Activated T-cell treated with anti-CD3 and anti-CD28 coated beads for 1 hour (primary cell): ENCODE data around the gene ATP5MC3.
"Not testable (repeated sequence)": the region's sequence is repeated elsewhere in the genome, so short reads cannot be mapped to it uniquely, and the experiment has no call there.

ENCODE experiments used
- DNase-seq: peaks from one replicate; pipeline ENCODE4 v3.0.0-alpha.2; 2020; ENCODE audit warnings: low read depth

Gene ATP5MC3

GRCh38 chr2:175181104-175181876 is at the start of gene ATP5MC3:
Gene ATP5MC3, minus strand, starts transcription at chr2:175181710. Its CDS starts 317 bp downstream, at chr2:175181393.
- DNase-seq, result peak; percentile 87

- DNase-seq, result not testable (repeated sequence)
Observed at GRCh38 chr2:175228601-175229000, 47.1 kb upstream of the ATP5MC3 start.

GRCh38 chr2:175228179-175228578 is 46.7 kb upstream of the ATP5MC3 start:
- no peak for DNase-seq

- DNase-seq, result no peak
Observed at GRCh38 chr2:175227393-175227792, 45.9 kb upstream of the ATP5MC3 start.

- no peak for DNase-seq
Observed at GRCh38 chr2:175220075-175220474, 38.6 kb upstream of the ATP5MC3 start.

GRCh38 chr2:175218551-175218950 is 37.0 kb upstream of the ATP5MC3 start:
- DNase-seq, result no peak

- DNase-seq, result no peak
Observed at GRCh38 chr2:175207741-175208438, 26.4 kb upstream of the ATP5MC3 start.

GRCh38 chr2:175206866-175207265 is 25.4 kb upstream of the ATP5MC3 start:
- no peak for DNase-seq

GRCh38 chr2:175205523-175205922 is 24.0 kb upstream of the ATP5MC3 start:
- no peak for DNase-seq

- peak; percentile 20 for DNase-seq
Observed at GRCh38 chr2:175203621-175204496, 22.3 kb upstream of the ATP5MC3 start.

GRCh38 chr2:175195012-175195411 is 13.5 kb upstream of the ATP5MC3 start:
- no peak for DNase-seq

- DNase-seq, result no peak
Observed at GRCh38 chr2:175188761-175189160, 7.3 kb upstream of the ATP5MC3 start.

GRCh38 chr2:175187378-175187777 is 5.9 kb upstream of the ATP5MC3 start:
- no peak for DNase-seq

GRCh38 chr2:175183674-175184073 is 2.2 kb upstream of the ATP5MC3 start:
- DNase-seq, result no peak

GRCh38 chr2:175181877-175182308 is 383 bp upstream of the ATP5MC3 start:
- DNase-seq, result no peak

GRCh38 chr2:175180701-175181103 is 808 bp downstream of the ATP5MC3 start:
- DNase-seq, result peak; percentile 23

GRCh38 chr2:175176624-175177023 is 4.9 kb downstream of the ATP5MC3 start:
- DNase-seq, result no peak

GRCh38 chr2:175175896-175176295 is 5.6 kb downstream of the ATP5MC3 start:
- no peak for DNase-seq

GRCh38 chr2:175175320-175175719 is 6.2 kb downstream of the ATP5MC3 start:
- no peak for DNase-seq

- DNase-seq, result no peak
Observed at GRCh38 chr2:175170659-175171304, 10.7 kb downstream of the ATP5MC3 start.

- DNase-seq, result no peak
Observed at GRCh38 chr2:175169191-175169590, 12.3 kb downstream of the ATP5MC3 start.

GRCh38 chr2:175168564-175168945 is 13.0 kb downstream of the ATP5MC3 start:
- DNase-seq, result no peak
